ENCODE measurements around the gene MTA1. TPM values are rescaled to one million over a fixed set of nuclear protein-coding genes. Genes with fewer than 3 reads are reported as not detected.

MTA1 gene
- total and polyA plus RNA-seq, 8 donors: 24.9 to 183 (median 54.1) TPM

GRCh38 chr14:105422695-105423487 is 3.3 kb downstream of the MTA1 start:
- Histone ChIP-seq H3K27ac (peak overlapping the region in 2 of 5 donors; percentile 10 to 82), H3K4me3 (no peak overlapping the region), H3K36me3 (peaks cover 0 to 28% (median 20%) of the 10 kb centered on the region in 4 donors), H3K27me3 (no peaks in the 10 kb centered on the region), H3K9me3 (peaks cover 0 to 3% (median 0%) of the 10 kb centered on the region in 4 donors), H3K4me1 (peaks cover 31 to 39% (median 36%) of the 10 kb centered on the region in 4 donors)
- TF ChIP-seq EP300 (IDR thresholded peaks at IDR 0.05) (no peak), POLR2AphosphoS5 (IDR thresholded peaks at IDR 0.05) (no peak), POLR2A (IDR thresholded peaks at IDR 0.05) (no peak), CTCF (IDR thresholded peaks at IDR 0.05) (no peak)
- no peak for DNase-seq
- WGBS, 5 donors: 77 to 82% (median 80%) methylated on average over 21 of the region's 21 CpGs
- intact Hi-C loops (cut with DNase I; ENCODE audit: low total_unique reads): no loop called here

GRCh38 chr14:105423488-105424195 is 4.0 kb downstream of the MTA1 start:
- H3K27me3 ChIP-seq: no peaks in the 10 kb centered on the region
- H3K9me3 ChIP-seq: peaks cover 0 to 3% (median 0%) of the 10 kb centered on the region in 4 donors
- no peak overlapping the region for H3K27ac ChIP-seq
- no peak overlapping the region for H3K4me3 ChIP-seq
- peaks cover 0 to 35% (median 20%) of the 10 kb centered on the region in 4 donors for H3K36me3 ChIP-seq
- H3K4me1 ChIP-seq: peaks cover 30 to 35% (median 33%) of the 10 kb centered on the region in 4 donors
- WGBS, 5 donors: 94 to 97% (median 97%) methylated on average over 19 to 21 of the region's 21 CpGs
- no peak for TF ChIP-seq POLR2A (IDR thresholded peaks at IDR 0.05)
- TF ChIP-seq EP300 (IDR thresholded peaks at IDR 0.05): no peak
- TF ChIP-seq CTCF (IDR thresholded peaks at IDR 0.05): no peak
- TF ChIP-seq POLR2AphosphoS5 (IDR thresholded peaks at IDR 0.05): no peak
- DNase-seq: no peak
- intact Hi-C loops (cut with DNase I; ENCODE audit: low total_unique reads): no loop called here

GRCh38 chr14:105424861-105425260 is 5.2 kb downstream of the MTA1 start:
- intact Hi-C loops (cut with DNase I; ENCODE audit: low total_unique reads): no loop called here
- Histone ChIP-seq H3K27me3 (no peaks in the 10 kb centered on the region), H3K27ac (no peak overlapping the region)

More at GRCh38 chr14:105424861-105425260, 5.2 kb downstream of the MTA1 start:
- H3K9me3 ChIP-seq: peaks cover 0 to 3% (median 0%) of the 10 kb centered on the region in 4 donors
- DNase-seq: no peak
- 82 to 96% (median 96%) methylated on average over 5 to 12 of the region's 12 CpGs for WGBS, 5 donors
- no peak overlapping the region for H3K4me3 ChIP-seq
- TF ChIP-seq POLR2A (IDR thresholded peaks at IDR 0.05) (no peak), EP300 (IDR thresholded peaks at IDR 0.05) (no peak), POLR2AphosphoS5 (IDR thresholded peaks at IDR 0.05) (no peak), CTCF (IDR thresholded peaks at IDR 0.05) (no peak)
- peaks cover 23 to 28% (median 25%) of the 10 kb centered on the region in 4 donors for H3K4me1 ChIP-seq
- H3K36me3 ChIP-seq: peaks cover 0 to 35% (median 20%) of the 10 kb centered on the region in 4 donors

All from stomach (tissue), 9 donors.